ENCODE measurements around the gene VPS54. TPM values are rescaled to one million over a fixed set of nuclear protein-coding genes. Genes with fewer than 3 reads are reported as not detected.
"Not testable (repeated sequence)": the region's sequence is repeated elsewhere in the genome, so short reads cannot be mapped to it uniquely, and the experiment has no call there.

Gene VPS54
- total RNA-seq, 1 experiment from 2014 or later = 13.1 TPM

- DNase-seq (ENCODE audit: unreplicated experiment) = no peak
- peaks cover 14% of the 10 kb centered on the region for H3K4me1 Mint-ChIP-seq (ENCODE audit: insufficient read depth, unreplicated experiment)
- H3K27me3 Mint-ChIP-seq (ENCODE audit: insufficient read depth, unreplicated experiment) = no peaks in the 10 kb centered on the region
- BruUV-seq (replicated peaks) = no TSS peak
- TF ChIP-seq, protein P1, sequence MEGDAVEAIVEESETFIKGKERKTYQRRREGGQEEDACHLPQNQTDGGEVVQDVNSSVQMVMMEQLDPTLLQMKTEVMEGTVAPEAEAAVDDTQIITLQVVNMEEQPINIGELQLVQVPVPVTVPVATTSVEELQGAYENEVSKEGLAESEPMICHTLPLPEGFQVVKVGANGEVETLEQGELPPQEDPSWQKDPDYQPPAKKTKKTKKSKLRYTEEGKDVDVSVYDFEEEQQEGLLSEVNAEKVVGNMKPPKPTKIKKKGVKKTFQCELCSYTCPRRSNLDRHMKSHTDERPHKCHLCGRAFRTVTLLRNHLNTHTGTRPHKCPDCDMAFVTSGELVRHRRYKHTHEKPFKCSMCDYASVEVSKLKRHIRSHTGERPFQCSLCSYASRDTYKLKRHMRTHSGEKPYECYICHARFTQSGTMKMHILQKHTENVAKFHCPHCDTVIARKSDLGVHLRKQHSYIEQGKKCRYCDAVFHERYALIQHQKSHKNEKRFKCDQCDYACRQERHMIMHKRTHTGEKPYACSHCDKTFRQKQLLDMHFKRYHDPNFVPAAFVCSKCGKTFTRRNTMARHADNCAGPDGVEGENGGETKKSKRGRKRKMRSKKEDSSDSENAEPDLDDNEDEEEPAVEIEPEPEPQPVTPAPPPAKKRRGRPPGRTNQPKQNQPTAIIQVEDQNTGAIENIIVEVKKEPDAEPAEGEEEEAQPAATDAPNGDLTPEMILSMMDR (IDR thresholded peaks at IDR 0.05; ENCODE audit: unreplicated experiment) = no peak
- intact Hi-C loops (cut with micrococcal nuclease) = no loop called here
- peaks cover 9% of the 10 kb centered on the region for H3K9me3 Mint-ChIP-seq (ENCODE audit: unreplicated experiment)
- H3K4me3 Mint-ChIP-seq (ENCODE audit: unreplicated experiment) = no peak overlapping the region
- ChIA-PET POLR2A (no interaction called here), CTCF (no interaction called here)
- peaks cover 6% of the 10 kb centered on the region for H3K36me3 Mint-ChIP-seq (ENCODE audit: insufficient read depth, unreplicated experiment)
- no peak overlapping the region for H3K27ac Mint-ChIP-seq (ENCODE audit: low read depth, unreplicated experiment)
Observed at GRCh38 chr2:63992061-63992685, 27.1 kb downstream of the VPS54 start.

DNA sequence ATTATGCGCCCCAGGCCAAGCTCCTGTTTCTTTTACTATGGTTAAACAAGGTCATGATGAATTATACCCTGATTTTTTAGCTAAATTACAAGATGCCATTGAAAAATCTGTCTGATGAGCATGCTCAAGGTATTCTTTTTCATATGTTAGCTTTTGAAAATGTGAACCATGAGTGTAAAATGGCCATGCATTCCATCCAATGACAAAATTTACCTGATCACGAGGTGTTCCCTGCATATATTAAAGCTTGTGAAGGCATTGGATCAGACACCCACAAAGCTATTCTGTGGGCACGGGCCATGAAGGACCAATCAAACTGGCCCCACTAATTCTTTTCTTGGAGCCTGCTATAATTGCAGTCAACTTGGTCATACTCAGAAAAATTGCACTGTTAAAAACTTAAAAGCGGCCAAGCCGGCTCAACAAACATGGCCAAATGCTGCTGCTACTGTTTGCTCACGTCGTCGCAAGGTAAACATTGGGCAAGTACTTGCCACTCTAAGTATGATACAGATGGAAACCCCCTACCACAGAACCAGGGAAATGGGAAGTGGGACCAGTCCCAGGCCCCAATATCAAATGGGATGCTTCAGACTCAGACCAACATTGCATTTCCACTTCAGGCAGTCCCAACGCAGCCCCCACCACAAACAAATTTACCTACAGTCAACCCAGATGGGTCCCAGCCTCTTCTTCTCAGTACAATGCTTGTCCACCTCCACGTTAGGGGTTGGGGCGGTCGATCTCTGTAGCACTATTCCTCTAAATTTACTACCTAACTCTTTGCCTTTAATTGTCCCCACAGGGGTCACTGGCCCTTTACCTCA is 27.8 kb downstream of the VPS54 start:
- H3K4me1 Mint-ChIP-seq (ENCODE audit: insufficient read depth, unreplicated experiment) = peaks cover 14% of the 10 kb centered on the region
- H3K9me3 Mint-ChIP-seq (ENCODE audit: unreplicated experiment); H3K27me3 Mint-ChIP-seq (ENCODE audit: insufficient read depth, unreplicated experiment); H3K4me3 Mint-ChIP-seq (ENCODE audit: unreplicated experiment); intact Hi-C loops (cut with micrococcal nuclease); H3K36me3 Mint-ChIP-seq (ENCODE audit: insufficient read depth, unreplicated experiment); BruUV-seq (replicated peaks); CTCF ChIA-PET; DNase-seq (ENCODE audit: unreplicated experiment); H3K27ac Mint-ChIP-seq (ENCODE audit: low read depth, unreplicated experiment): not testable (repeated sequence)
- POLR2A ChIA-PET = interaction anchor here (0.7 kb wide), 2 partner anchors 655 to 1092 kb away, joined by 3 read pairs; no protein-coding TSS in a partner anchor

GRCh38 chr2:63990072-63990471 is 29.2 kb downstream of the VPS54 start:
- H3K27ac Mint-ChIP-seq (ENCODE audit: low read depth, unreplicated experiment) = no peak overlapping the region
- no TSS peak for BruUV-seq (replicated peaks)
- no peak overlapping the region for H3K4me3 Mint-ChIP-seq (ENCODE audit: unreplicated experiment)
- no peaks in the 10 kb centered on the region for H3K36me3 Mint-ChIP-seq (ENCODE audit: insufficient read depth, unreplicated experiment)
- TF ChIP-seq, protein P1 (IDR thresholded peaks at IDR 0.05; ENCODE audit: unreplicated experiment) = no peak
- intact Hi-C loops (cut with micrococcal nuclease) = no loop called here
- H3K9me3 Mint-ChIP-seq (ENCODE audit: unreplicated experiment) = peaks cover 9% of the 10 kb centered on the region
- ChIA-PET CTCF (no interaction called here), POLR2A (no interaction called here)
- H3K4me1 Mint-ChIP-seq (ENCODE audit: insufficient read depth, unreplicated experiment) = peaks cover 22% of the 10 kb centered on the region
- no peak for DNase-seq (ENCODE audit: unreplicated experiment)
- H3K27me3 Mint-ChIP-seq (ENCODE audit: insufficient read depth, unreplicated experiment) = no peaks in the 10 kb centered on the region

DNA sequence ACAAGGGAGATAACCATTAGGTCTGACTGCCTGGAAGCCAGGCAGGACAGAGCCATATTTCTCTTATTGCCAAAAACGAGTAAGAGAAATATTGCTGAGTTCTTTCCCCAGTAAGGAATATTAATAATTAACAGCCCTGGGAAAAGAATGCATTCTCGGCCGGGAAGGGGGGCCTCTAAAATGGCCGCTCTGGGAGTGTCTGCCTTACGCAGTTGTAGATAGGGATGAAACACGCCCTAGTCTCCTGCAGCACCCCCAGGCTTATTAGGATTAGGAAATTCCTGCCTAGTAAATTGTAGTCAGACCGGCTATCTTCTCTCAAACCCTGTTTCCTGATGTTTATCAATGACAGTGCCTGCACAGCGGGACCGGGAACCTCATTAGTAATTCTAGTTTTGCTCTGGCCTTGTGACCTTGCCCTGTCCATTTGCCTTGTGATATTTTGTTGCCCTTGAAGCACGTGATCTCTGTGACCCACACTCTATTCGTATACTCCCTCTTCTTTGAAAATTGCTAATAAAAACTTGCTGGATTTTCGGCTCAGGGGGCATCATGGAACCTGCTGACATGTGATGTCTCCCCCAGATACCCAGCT is 30.3 kb downstream of the VPS54 start:
- POLR2A ChIA-PET; intact Hi-C loops (cut with micrococcal nuclease): not testable (repeated sequence)

More for the DNA sequence above, 30.3 kb downstream of the VPS54 start:
- H3K36me3 Mint-ChIP-seq (ENCODE audit: insufficient read depth, unreplicated experiment); H3K27me3 Mint-ChIP-seq (ENCODE audit: insufficient read depth, unreplicated experiment); BruUV-seq (replicated peaks); H3K9me3 Mint-ChIP-seq (ENCODE audit: unreplicated experiment); CTCF ChIA-PET; DNase-seq (ENCODE audit: unreplicated experiment); H3K4me3 Mint-ChIP-seq (ENCODE audit: unreplicated experiment); H3K27ac Mint-ChIP-seq (ENCODE audit: low read depth, unreplicated experiment): not testable (repeated sequence)
- peaks cover 17% of the 10 kb centered on the region for H3K4me1 Mint-ChIP-seq (ENCODE audit: insufficient read depth, unreplicated experiment)

All from MCF 10A (cell line).